HFFc6 (cell line): ENCODE data around the gene HPS1. TPM values are rescaled to one million over a fixed set of nuclear protein-coding genes. Genes with fewer than 3 reads are reported as not detected.

Experiments used
- DNase-seq: peaks from one replicate; pipeline ENCODE4 v3.0.0-alpha.2; 2018
- H3K27ac Mint-ChIP-seq: 2 replicates; pipeline ENCODE4 v1.8.0; 2020; ENCODE audit warnings: mild to moderate bottlenecking, mixed read lengths
- H3K27me3 Mint-ChIP-seq: 2 replicates; pipeline ENCODE4 v1.8.0; 2021; ENCODE audit warnings: mild to moderate bottlenecking, moderate library complexity, mixed read lengths; ENCODE audit not compliant: insufficient read depth
- H3K36me3 Mint-ChIP-seq: 2 replicates; pipeline ENCODE4 v1.8.0; 2021; ENCODE audit warnings: low read depth, mixed read lengths
- H3K4me1 Mint-ChIP-seq: 2 replicates; pipeline ENCODE4 v1.8.0; 2020; ENCODE audit warnings: low read depth, mixed read lengths
- H3K4me3 Mint-ChIP-seq: 2 replicates; pipeline ENCODE4 v1.8.0; 2020; ENCODE audit warnings: mild to moderate bottlenecking, moderate library complexity, mixed read lengths
- H3K9me3 Mint-ChIP-seq: 2 replicates; pipeline ENCODE4 v1.8.0; 2020; ENCODE audit warnings: mild to moderate bottlenecking, mixed read lengths
- CTCF ChIP-seq: fragments of 200-600 bp; sonication (generic); IDR thresholded peaks from 2 replicates; pipeline ENCODE4 v1.5.0; 2021; ENCODE audit warnings: antibody characterized with exemption, mild to moderate bottlenecking
- total RNA-seq, 6 experiments: library from RNA; stranded (reverse); fragmentation: NEBNext Ultra II Directional; extraction: Animal tissue kit (Norgen Biotek cat#: 25700); gene quantifications; 2 replicates in 1 of 6; 3 replicates in 5 of 6; pipeline ENCODE4 v1.2.3, GENCODE V29; 2021

The HPS1 gene
- total RNA-seq, 6 experiments from 2014 or later = 49.1 to 55.9 (median 52.8) TPM

DNA sequence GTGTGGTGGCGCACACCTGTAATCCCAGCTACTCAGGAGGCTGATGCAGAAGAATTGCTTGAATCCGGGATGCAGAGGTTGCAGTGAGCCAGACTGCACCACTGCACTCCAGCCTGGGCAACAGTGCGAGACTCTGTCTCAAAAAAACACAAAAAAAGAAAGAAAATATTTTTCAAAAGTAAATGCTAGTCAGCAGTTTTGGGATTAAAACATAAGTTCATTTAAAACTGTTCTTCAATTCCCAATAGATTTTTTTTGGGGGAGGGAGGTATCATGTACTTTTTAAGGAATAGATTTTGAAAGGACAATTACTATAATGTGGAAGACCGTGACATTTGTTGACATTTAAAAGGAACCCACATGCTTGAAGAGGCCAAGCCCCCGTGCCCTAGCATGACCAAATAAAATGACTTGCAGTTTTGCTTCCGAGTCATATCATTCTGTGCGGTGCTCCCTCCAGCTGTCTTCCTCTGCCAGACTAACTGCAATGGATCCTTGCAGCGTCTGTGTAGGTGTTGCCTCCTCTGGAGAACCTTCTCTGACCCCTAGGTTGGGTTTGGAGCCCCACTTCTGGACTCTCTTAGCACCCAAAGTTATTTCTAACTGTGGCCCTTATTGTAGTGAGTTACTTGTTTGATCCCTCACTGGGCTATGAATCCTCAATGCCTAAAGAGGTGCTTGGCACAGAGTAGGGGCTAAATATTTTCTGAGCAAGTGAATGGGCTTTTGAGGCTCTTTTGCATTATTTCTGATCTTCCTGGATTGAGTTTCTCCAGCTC, 17.4 kb upstream of the HPS1 start:
- H3K27ac Mint-ChIP-seq = no peak overlapping the region
- no peak for DNase-seq
- peaks cover 3% of the 10 kb centered on the region for H3K27me3 Mint-ChIP-seq
- H3K4me3 Mint-ChIP-seq = no peak overlapping the region
- H3K36me3 Mint-ChIP-seq = no peaks in the 10 kb centered on the region
- TF ChIP-seq CTCF = no peak
- peaks cover 40% of the 10 kb centered on the region for H3K4me1 Mint-ChIP-seq
- no peaks in the 10 kb centered on the region for H3K9me3 Mint-ChIP-seq

- DNase-seq = no peak
- TF ChIP-seq CTCF = no peak
- no peak overlapping the region for H3K4me3 Mint-ChIP-seq
- H3K27me3 Mint-ChIP-seq = peaks cover 3% of the 10 kb centered on the region
- peaks cover 34% of the 10 kb centered on the region for H3K4me1 Mint-ChIP-seq
- no peak overlapping the region for H3K27ac Mint-ChIP-seq
- H3K9me3 Mint-ChIP-seq = no peaks in the 10 kb centered on the region
- H3K36me3 Mint-ChIP-seq = no peaks in the 10 kb centered on the region
These were observed 16.3 kb upstream of the HPS1 start for GRCh38 chr10:98463016-98463415.

- Mint-ChIP-seq H3K4me3 (peak overlapping the region; percentile 33), H3K27ac (peak overlapping the region; percentile 74), H3K9me3 (no peaks in the 10 kb centered on the region), H3K36me3 (no peaks in the 10 kb centered on the region), H3K27me3 (peaks cover 3% of the 10 kb centered on the region), H3K4me1 (peaks cover 25% of the 10 kb centered on the region)
- TF ChIP-seq CTCF = no peak
- DNase-seq = no peak
These were observed 14.7 kb upstream of the HPS1 start for GRCh38 chr10:98461500-98461842.

DNA sequence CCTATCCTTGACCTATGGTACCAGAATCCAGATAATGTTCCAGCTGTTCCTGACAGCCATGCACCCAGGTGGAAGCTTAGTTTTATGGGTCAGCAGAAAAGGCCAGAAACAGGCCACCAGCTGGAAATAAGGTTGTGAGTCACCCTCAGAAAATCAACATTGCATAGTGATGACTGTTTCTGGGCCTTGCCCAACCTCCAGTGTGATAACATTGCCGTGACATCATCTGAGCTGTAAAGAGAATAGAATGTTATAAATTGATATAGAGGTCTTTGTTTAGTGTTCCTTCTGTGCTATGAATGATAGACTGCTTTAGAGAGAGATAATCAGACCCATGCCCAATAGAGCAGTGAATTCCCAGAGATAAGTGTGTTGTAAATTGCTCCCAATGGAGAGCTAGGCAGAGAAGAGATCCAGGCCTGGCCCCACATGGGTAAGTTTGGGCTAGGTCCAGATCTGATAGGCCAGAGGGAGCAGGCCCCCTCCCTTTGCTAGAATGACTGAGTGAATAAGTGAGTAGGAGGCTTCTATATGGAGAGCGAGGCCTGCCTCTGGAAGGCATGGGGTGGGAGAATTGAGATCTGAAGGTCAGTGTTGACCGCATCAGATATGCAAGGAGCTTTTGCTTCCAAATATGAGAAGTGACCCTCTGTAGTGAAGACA, 14.2 kb upstream of the HPS1 start:
- H3K4me3 Mint-ChIP-seq = peak overlapping the region; percentile 33
- H3K9me3 Mint-ChIP-seq = no peaks in the 10 kb centered on the region
- H3K27me3 Mint-ChIP-seq = peaks cover 3% of the 10 kb centered on the region
- peaks cover 25% of the 10 kb centered on the region for H3K4me1 Mint-ChIP-seq
- peak overlapping the region; percentile 74 for H3K27ac Mint-ChIP-seq
- peak; percentile 89 for DNase-seq
- H3K36me3 Mint-ChIP-seq = no peaks in the 10 kb centered on the region
- no peak for TF ChIP-seq CTCF

- DNase-seq = no peak
- peaks cover 25% of the 10 kb centered on the region for H3K4me1 Mint-ChIP-seq
- no peak overlapping the region for H3K4me3 Mint-ChIP-seq
- H3K27ac Mint-ChIP-seq = no peak overlapping the region
- no peak for TF ChIP-seq CTCF
- H3K9me3 Mint-ChIP-seq = no peaks in the 10 kb centered on the region
- no peaks in the 10 kb centered on the region for H3K36me3 Mint-ChIP-seq
- peaks cover 3% of the 10 kb centered on the region for H3K27me3 Mint-ChIP-seq
These were observed 12.4 kb upstream of the HPS1 start for GRCh38 chr10:98458809-98459784.
